Endometrial microvascular endothelial cells (primary cell): ENCODE results near the gene SH3GL3. TPM values are rescaled to one million over a fixed set of nuclear protein-coding genes. Genes with fewer than 3 reads are reported as not detected.

Experiments used
- in situ Hi-C: cut with HindIII; loops from 2 replicates; pipeline ENCODE4 v1.10.0; 2017; ENCODE audit warnings: low sequenced_read_pairs, low pct_unique_long_range_greater_than_20kb; ENCODE audit errors: inconsistent ontology term
- total RNA-seq: library from RNA; depleted of rRNA; stranded (reverse); fragments of >200 nt; gene quantifications from one replicate; pipeline ENCODE4 v1.2.3, GENCODE V29; 2015; ENCODE audit errors: inconsistent ontology term

The SH3GL3 gene, protein sequence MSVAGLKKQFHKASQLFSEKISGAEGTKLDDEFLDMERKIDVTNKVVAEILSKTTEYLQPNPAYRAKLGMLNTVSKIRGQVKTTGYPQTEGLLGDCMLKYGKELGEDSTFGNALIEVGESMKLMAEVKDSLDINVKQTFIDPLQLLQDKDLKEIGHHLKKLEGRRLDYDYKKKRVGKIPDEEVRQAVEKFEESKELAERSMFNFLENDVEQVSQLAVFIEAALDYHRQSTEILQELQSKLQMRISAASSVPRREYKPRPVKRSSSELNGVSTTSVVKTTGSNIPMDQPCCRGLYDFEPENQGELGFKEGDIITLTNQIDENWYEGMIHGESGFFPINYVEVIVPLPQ
- total RNA-seq: not detected

DNA sequence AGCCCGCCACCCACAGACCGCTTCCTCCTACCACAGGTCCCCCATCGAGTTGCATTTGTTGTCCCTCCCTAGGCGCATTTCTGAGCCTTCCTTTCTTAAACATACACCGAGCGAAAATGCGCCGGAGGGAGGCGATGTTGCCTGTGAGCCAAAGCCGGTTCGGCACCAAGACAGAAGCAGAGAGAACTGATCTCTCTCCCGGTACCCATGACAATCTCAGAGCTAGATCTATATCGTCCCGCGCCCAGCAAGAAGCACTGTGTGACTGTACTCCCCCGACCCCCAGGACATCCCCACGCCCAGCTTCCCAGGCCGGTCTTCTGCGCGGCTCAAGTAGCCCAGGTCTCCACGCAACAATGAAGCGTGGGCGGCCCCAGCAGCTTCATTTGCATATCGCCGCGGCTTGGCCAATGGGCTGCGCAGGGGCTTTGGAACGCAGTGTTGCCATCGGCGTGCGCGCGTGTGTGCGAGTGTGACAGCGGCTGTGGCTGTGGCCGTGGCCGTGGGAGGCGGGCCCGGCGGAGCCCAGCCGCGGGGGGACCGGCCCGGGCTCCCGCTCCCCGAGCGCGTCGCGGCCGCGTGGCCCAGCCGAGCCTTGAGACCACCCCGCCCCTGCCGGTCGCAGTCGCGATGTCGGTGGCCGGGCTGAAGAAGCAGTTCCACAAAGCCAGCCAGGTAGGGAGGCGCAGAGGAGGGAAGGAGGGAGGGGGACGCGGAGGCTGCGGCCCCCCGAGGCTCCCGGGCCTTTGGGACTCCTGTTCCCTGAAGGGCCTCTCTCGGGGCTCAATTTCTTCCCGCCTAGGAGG, at the start of gene SH3GL3:
Gene SH3GL3, plus strand, starts transcription at position 438 of the 806 bp plus-strand sequence. Its CDS starts 193 bp downstream, at position 631.
- in situ Hi-C loops: no loop called here

DNA sequence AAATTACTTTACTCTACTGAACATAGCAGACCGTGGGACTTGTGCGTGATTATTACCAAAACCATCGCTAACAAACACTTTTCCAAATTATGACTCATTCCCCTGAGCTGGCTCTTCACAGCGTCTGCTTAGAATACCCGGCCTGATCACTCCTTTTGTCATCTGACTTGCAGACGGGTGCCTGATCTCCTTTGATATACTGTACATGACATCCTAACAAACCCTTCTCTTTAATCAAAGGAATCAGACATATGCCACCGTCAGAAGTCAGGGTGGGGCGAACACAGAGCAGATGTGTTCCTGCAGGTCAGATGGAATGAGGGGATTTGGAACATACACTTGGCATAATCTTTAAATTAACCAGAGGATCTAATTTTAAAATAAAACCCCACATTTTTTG, 48.5 kb upstream of the SH3GL3 start:
- in situ Hi-C loops: no loop called here

DNA sequence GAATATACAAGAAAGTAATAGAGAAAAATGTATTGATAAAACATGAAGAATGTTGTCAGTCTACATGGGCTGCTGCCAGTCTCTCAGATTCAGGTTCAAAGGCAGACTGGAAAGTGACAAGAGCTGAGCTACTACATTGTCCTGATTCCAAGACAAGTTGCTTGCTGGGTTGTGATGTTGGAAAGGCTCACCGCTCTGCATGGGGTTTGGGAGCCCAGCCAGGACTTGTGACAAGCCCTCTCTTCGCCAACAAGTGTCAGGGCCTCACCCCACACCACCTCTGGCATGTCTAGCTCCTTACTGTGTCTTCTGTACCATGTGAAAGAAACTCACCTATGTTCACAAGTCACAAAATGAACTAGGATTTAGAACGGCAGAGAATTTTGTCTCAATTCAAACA, 43.0 kb upstream of the SH3GL3 start:
- in situ Hi-C loops: no loop called here

DNA sequence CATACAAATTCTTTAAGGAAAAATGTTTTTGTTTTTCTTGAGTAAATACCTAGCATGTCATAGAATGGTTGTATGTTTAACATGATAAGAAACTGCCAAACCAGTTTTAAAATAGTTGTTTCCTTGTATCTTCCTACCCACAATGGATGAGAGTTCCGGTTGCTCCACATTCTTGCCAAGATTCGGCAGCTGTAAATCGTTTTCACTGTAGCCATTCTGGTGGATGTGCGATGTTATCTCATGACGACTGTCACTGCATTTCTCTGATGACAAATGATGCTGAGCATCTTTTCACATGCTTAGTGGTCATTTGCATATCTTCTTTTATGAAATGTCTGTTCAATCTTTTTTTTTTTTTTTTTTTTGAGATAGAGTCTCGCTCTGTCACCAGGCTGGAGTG, 36.6 kb upstream of the SH3GL3 start:
- in situ Hi-C loops: no loop called here

DNA sequence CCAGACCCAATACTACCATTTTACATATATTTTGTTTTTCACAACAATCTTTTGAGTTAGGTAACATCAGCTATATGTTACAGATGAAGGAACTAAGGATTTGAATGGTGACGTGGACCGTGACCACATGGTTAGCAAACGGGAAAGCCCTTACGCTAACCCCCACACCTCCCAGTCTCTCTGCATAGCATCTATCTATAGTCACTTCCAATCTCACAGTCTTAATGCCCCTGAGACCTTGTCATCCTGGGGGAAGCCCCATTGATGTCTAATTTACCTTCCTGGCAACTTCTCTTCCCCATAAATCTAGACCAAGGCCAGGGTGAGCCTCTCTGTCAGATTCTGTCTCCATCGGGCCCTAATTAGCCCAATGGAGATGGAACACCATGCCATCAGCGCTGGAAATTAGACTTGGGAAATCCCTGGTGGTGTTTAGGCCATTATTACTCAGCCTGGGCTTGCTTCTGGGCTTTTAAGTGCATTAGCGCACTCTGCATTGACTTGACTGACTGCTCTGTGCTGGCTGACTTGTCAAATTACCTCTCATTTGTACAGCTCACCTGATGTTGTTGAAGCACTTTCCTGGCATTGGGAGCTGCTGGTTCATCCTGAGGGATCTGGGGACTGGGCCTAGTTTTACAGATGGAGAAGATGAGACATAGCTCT, 34.0 kb upstream of the SH3GL3 start:
- in situ Hi-C loops: no loop called here

DNA sequence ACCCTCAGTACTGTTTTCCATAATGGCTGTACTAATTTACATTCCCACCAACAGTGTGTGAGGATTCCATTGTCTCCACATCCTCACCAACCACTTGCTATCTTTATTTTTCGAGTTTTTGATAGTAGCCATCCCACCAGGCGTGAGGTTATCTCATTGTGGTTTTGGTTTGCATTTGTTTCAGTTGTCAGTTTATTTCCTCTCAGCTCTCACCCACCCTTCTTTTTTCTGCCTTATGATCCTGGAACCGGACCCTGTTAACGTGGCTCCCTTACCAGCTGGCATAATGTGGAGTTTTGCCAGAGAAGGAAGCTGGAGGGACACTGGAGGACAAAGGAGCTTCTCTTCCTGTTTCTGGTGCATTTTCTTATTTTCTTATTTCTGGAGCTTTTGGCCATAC, 25.1 kb upstream of the SH3GL3 start:
- in situ Hi-C loops: no loop called here

DNA sequence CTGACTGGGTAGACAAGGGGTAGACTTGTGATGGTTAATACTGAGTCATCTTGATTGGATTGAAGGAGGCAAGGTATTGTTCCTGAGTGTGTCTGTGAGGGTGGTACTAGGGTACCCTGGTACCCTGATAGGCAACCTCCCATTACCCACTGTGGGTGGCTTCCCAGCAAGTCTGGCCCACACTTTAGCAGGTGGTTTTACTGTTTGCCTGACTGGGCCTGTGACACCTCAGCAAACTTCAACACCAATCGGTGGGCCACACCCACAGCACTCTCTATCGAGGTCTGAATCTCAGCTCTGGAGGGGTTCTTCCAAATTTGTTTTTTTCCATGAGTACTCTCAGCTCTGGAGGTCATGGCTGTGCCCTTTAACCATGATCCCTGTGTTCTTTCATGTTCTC, 24.6 kb upstream of the SH3GL3 start:
- in situ Hi-C loops: no loop called here

DNA sequence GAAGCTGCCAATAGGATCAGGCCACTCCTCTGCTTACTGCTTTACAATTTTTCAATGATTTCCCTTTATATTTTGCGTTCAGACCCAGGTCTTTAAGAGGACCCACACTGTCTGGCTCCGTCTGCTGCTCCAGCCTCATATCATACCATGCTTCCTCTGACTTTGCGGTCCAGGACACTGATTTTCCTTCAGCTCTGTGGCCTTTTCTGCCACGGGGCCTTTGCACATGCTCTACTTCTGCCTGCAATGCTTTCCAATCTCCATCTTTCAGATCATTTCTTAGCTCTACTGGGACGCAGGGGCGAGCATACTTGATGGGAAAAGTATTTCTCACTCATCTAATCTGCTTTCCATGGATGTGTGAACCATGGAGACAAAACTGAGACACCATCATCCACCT, 23.0 kb upstream of the SH3GL3 start:
- in situ Hi-C loops: no loop called here

DNA sequence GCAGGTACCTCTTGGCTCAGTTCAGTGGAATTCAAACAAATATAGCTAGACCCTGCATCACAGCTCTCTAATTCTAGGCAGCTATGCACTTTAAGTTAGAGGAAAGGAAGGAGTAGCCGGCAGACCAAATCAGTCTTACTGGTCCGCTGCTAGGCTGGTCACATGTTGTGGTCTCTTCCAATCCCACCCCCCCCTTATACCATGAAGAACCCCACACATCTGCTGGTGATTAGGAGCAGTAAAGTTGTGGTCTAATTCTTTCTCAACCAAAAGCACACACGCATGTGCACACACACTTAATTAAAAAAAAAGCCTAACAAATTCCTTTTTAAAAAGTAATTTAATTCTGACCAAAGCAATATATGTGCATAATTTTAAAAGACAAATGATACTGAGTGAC, 16.7 kb upstream of the SH3GL3 start:
- in situ Hi-C loops: no loop called here

DNA sequence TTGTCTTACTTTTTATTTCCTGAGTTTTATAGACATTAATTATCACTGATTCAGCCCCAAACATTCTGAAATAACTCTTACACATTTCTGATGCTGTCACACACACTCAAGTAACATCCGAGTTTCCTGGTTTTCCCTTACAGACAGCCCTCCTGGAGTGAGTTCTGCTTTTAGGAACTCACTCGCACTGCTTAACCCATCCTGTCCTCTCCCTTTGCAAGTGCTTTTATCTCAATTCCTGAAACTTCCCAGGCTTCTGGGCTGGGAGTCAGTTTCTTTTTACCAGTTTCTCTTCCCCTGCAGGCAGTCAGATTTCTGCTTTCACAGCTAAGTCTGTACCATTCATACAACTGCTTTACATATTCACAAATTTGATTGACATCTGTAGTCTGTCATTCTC, 15.6 kb upstream of the SH3GL3 start:
- in situ Hi-C loops: no loop called here

DNA sequence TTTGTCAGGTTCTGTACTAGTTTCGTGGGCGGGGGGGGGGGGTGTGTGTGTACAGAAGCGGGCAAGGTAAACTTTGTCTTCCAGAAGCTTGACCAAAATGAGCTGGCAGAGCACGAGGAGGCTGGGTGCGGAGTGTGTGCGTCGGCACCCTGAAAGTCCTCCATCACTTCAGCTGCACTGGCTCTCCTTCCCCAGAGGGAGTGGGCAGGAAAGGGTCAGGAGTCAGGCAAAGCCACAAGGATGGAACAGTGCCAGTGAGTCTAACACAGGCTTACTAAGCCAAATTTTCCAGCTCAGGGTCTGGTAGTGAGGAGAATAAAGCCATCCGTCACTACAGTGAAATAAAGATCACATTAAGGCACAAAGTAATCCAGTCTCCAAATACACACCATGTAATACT, 11.9 kb upstream of the SH3GL3 start:
- in situ Hi-C loops: no loop called here

DNA sequence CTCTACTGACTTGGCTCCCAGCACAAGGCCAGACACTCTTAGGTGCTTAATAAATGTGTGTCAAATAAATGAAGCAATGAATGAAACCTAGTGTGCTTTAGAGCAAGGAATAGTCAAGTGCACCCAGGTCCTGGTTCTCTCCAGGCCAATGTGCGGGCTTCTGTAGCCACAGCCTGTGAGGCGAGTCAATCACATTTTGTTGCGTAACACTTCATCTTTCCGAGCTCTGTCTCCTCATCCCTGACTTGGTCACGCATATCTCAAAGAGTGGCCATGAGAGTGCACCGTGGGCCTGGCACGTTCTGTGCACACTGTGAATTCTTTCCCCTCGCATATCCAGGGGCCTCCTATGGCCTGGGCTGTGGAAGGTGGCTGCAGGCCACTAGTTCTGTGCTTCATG, 11.4 kb upstream of the SH3GL3 start:
- in situ Hi-C loops: no loop called here

DNA sequence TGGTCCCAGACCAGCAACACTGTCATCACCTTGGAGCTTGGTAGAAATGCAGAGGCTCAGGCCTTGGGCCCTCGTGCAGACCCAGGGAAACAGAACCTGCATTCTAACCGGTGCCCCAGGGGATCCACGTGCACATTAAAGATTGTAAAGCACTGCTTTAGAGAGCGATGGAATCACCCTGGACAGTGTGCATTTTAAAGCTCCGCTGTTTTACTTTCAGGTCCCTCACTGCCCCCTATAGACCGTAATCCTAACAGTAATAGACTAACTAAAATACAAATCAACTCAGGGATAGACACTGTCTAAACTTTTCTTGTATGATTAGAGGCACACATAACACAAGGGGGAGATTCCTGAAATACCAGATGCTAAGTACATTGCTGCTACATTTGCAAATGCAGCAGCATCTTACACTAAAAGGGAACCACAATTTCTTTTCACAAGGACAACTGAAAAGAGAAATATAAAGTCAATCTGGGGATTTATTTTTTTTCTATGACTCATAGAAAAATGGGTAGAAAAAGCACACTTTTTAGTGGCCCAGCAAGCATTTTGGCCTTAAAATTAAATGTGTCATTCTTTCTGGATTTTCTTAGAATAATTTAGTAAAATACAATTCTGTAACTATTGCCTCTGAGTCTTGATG, 10.5 kb upstream of the SH3GL3 start:
- in situ Hi-C loops: no loop called here

DNA sequence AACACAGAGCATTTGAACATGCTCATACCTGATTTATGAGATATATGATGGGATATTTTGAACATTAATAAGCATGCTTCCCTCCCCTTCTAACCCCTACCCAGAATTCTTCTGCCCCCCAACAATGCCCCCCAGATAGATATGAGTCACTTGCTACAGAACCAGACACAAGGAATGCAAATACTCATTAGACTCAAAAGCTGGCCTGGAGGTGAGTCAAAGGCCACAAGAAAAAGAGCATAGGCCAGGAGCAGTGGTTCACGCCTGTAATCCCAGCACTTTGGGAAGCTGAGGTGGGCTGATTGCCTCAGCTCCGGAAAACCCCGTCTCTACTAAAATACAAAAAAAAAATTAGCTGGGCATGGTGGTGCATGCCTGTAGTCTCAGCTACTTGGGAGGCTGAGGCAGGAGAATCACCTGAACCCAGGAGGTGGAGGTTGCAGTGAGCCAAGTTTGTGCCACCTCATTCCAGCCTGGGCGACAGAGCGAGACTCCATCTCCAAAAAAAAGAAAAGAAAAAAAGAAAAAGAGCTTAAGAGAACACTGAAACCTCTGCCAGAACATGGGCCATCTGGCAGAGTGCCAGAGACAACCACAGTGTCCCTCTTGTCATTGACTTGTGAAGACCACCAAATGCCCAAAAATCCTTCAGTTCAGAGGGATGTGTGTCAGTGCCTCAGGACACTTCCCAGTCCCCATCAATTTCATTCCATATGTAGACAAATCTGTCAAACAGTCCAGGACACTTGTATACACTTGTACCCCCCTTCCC, 3.9 kb upstream of the SH3GL3 start:
- in situ Hi-C loops: no loop called here

DNA sequence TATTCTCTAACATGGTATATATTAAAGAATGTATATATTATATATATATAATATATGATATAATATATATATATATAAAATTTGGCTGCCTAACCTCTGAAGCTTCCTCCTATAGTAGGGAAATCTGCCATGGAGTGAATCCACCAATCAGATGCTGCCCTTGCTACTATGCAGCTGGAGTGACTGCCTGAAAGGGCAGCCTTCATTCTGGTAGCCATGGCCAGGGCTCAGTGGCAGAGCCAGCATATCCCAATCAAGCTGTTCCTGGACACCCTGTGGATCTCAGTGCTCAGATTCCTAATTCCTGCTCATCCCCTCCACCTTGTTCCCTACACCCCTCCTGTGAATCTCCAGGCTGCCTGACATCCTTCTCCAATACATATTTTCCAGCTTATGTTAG, 2.2 kb upstream of the SH3GL3 start:
- in situ Hi-C loops: no loop called here

DNA sequence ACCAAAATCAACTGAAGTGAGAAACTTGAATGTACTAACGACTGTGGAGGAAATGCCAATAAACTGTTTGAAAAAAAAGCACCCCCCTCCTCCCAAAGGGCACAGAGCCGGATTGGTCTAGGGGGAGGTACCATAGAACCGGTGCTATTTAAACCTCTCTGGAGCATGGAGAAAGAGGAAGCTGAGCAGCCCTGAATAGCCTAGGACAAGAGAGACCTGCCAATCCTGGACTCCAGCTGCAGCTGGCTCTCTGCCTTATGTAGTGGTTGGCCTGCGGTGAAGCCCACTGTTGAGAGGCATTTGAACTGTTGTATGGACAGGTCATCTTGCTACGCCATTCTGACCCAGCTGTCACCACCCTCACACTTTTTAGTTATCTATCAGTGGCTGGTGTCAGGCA, 1.5 kb upstream of the SH3GL3 start:
- in situ Hi-C loops: no loop called here

DNA sequence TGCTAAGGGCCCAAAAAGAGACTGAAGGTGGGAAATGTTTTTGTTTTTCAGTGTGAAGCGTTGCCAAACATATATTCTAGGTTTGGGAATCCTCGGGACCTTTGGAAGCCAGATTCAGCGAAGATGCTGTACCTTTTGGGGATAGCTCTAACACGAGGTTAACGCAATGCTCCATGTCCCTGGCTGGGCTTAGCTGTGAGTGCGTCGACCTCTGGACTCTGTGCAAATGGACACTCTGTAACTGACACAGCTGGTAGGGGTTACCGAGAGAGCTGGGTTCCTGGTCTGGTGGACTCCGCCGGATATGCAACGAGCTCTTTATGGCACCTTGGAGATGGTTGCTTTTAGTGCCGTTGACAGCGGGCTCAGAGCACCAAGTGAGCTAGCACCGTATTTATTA, 724 bp upstream of the SH3GL3 start:
- in situ Hi-C loops: no loop called here

DNA sequence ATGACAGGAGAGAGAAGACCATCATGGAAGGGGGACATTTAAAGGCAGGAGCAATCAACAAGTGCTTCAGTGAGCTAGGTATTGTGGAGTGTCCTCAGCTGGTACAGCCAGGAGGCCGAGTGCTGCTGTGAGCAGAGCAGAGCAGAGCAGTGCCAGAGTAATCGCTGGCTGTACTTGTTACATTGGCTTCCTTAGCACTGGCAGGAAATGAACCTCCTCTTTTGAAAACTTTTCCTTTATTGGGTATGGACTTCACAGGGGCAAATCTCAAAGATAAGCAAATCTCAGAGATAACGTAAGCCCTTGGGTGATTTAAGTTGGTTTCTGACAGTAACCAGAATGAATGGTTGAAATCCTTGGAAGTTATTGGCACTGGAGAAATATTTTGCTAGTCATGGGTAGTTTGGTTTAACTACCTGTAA, 2.1 kb downstream of the SH3GL3 start:
- in situ Hi-C loops: no loop called here
